Progenitor cell of endocrine pancreas (in vitro differentiated cells): Measurements from ENCODE around the gene THSD7A. TPM values are rescaled to one million over a fixed set of nuclear protein-coding genes. Genes with fewer than 3 reads are reported as not detected.

Source experiments
- DNase-seq: peaks from one replicate; pipeline ENCODE4 v3.0.0; 2021; ENCODE audit warnings: low spot score; ENCODE audit not compliant: unreplicated experiment
- H3K27ac Mint-ChIP-seq: 2 replicates; pipeline ENCODE4 v1.8.0; 2021; ENCODE audit warnings: mild to moderate bottlenecking, moderate library complexity, mixed read lengths
- H3K27me3 Mint-ChIP-seq: 2 replicates; pipeline ENCODE4 v1.8.0; 2021; ENCODE audit warnings: mixed read lengths
- H3K36me3 Mint-ChIP-seq: 2 replicates; pipeline ENCODE4 v1.8.0; 2022; ENCODE audit warnings: mixed read lengths; ENCODE audit not compliant: insufficient read depth
- H3K4me1 Mint-ChIP-seq: 2 replicates; pipeline ENCODE4 v1.8.0; 2021; ENCODE audit warnings: low read depth, mixed read lengths
- H3K4me3 Mint-ChIP-seq: 2 replicates; pipeline ENCODE4 v1.8.0; 2021; ENCODE audit warnings: low read depth, mild to moderate bottlenecking, moderate library complexity, mixed read lengths
- H3K9me3 Mint-ChIP-seq: 2 replicates; pipeline ENCODE4 v1.8.0; 2021; ENCODE audit warnings: low read depth, mixed read lengths
- CTCF ChIP-seq: fragments of 200-600 bp; sonication (generic); IDR thresholded peaks from one replicate; pipeline ENCODE4 v1.5.0; 2021; ENCODE audit warnings: antibody characterized with exemption, mild to moderate bottlenecking; ENCODE audit not compliant: unreplicated experiment
- total RNA-seq: library from RNA; stranded (reverse); gene quantifications from 2 replicates; pipeline ENCODE4 v1.2.1, GENCODE V29; 2021

The THSD7A gene
- total RNA-seq, 1 donor from 2014 or later = 4.7 TPM

DNA sequence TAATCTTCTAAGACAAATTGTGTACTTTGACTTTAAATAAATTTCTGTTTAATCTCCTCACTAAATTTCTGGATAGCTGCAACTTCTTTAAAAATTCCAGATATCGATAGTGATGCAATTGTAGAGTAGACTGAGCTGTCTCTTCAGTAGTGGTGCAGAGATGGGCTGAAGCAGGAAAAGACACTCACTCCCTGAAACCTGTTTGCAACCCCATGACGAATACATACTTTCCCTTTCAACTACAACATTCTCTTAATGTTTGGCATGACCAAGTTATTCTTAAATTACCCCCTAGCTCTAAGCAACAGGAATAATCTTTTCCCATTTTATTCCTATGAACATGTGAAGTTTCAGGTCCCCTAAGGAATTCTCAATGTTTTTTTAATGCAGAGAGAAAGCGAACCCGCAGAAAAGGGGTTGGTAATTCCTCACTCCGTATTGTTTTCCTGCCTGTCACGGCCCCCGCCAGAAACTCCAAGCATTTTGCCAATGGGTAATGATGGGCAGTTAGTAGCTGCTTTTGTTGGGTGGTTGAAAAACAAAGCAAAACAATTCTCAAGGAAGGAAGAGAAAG, 1.3 kb downstream of the THSD7A start:
- Mint-ChIP-seq H3K27me3 (peaks cover 9% of the 10 kb centered on the region), H3K9me3 (no peaks in the 10 kb centered on the region), H3K4me3 (peak overlapping the region; percentile 86), H3K27ac (no peak overlapping the region), H3K36me3 (no peaks in the 10 kb centered on the region), H3K4me1 (peaks cover 22% of the 10 kb centered on the region)
- no peak for TF ChIP-seq CTCF
- no peak for DNase-seq

DNA sequence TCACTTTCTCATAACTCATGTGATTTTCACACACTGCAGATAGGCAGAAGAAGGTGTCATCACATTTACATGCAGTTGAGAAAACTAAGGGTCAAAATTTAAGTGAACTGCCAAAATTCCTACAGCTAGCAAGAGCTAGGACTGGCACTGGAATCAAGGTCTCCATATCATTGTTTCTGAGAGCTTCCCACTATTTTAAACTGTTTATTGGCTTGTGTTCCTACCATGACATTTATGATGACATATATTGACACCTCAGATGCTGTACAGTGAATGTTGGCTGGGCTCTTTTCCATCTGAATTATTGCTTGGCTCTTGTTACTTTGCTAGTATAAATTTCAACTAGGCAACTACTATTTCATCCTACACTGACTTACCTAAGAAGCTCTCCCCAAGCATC, 2.0 kb downstream of the THSD7A start:
- Mint-ChIP-seq H3K4me1 (peaks cover 22% of the 10 kb centered on the region), H3K4me3 (no peak overlapping the region), H3K36me3 (no peaks in the 10 kb centered on the region), H3K27me3 (peaks cover 9% of the 10 kb centered on the region), H3K9me3 (no peaks in the 10 kb centered on the region), H3K27ac (no peak overlapping the region)
- no peak for TF ChIP-seq CTCF
- DNase-seq = no peak

DNA sequence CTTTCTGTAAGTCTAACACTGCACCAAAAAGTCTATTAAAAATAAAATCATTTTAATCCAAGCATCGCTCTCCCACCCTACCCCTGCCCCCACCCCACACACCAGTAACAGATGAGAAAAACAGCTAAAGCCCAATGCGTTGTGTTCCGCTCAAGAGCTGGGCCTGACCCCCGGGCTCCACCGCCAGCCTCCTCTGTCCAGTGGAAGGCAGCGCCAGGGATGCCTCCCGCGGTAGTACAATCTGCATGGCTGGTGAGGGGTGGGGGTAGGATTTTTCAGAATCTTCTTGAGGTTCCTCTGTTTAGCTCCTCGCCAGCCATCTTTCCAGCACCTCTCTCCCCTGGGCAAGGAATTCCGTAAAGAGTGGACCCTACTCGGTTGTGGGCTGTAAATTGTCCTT, 12.1 kb downstream of the THSD7A start:
- Mint-ChIP-seq H3K27ac (no peak overlapping the region), H3K4me3 (no peak overlapping the region), H3K4me1 (peaks cover 8% of the 10 kb centered on the region), H3K36me3 (peaks cover 2% of the 10 kb centered on the region), H3K9me3 (peaks cover 7% of the 10 kb centered on the region), H3K27me3 (no peaks in the 10 kb centered on the region)
- DNase-seq = no peak
- no peak for TF ChIP-seq CTCF

GRCh38 chr7:11819271-11819670, 12.7 kb downstream of the THSD7A start:
- no peak for TF ChIP-seq CTCF

GRCh38 chr7:11818281-11818680, 13.7 kb downstream of the THSD7A start:
- H3K4me1 Mint-ChIP-seq = peaks cover 8% of the 10 kb centered on the region

More at GRCh38 chr7:11819271-11819670, 12.7 kb downstream of the THSD7A start:
- Mint-ChIP-seq H3K4me3 (no peak overlapping the region), H3K9me3 (peaks cover 7% of the 10 kb centered on the region), H3K36me3 (peaks cover 2% of the 10 kb centered on the region), H3K27me3 (no peaks in the 10 kb centered on the region), H3K27ac (no peak overlapping the region), H3K4me1 (peaks cover 8% of the 10 kb centered on the region)
- no peak for DNase-seq

More at GRCh38 chr7:11818281-11818680, 13.7 kb downstream of the THSD7A start:
- H3K27ac Mint-ChIP-seq = no peak overlapping the region
- H3K36me3 Mint-ChIP-seq = peaks cover 2% of the 10 kb centered on the region
- no peak for DNase-seq
- no peak for TF ChIP-seq CTCF
- H3K4me3 Mint-ChIP-seq = no peak overlapping the region
- H3K27me3 Mint-ChIP-seq = no peaks in the 10 kb centered on the region
- H3K9me3 Mint-ChIP-seq = peaks cover 7% of the 10 kb centered on the region
